Activated gamma-delta T cell treated with Interleukin-2 at 50 U/mL for 16 hours (primary cell): Measurements from ENCODE around the gene RNF38.
"Not testable (repeated sequence)": the region's sequence is repeated elsewhere in the genome, so short reads cannot be mapped to it uniquely, and the experiment has no call there.

ENCODE experiments used
- DNase-seq: peaks from one replicate; pipeline ENCODE4 v3.0.0-alpha.2; 2020

The RNF38 gene

DNA sequence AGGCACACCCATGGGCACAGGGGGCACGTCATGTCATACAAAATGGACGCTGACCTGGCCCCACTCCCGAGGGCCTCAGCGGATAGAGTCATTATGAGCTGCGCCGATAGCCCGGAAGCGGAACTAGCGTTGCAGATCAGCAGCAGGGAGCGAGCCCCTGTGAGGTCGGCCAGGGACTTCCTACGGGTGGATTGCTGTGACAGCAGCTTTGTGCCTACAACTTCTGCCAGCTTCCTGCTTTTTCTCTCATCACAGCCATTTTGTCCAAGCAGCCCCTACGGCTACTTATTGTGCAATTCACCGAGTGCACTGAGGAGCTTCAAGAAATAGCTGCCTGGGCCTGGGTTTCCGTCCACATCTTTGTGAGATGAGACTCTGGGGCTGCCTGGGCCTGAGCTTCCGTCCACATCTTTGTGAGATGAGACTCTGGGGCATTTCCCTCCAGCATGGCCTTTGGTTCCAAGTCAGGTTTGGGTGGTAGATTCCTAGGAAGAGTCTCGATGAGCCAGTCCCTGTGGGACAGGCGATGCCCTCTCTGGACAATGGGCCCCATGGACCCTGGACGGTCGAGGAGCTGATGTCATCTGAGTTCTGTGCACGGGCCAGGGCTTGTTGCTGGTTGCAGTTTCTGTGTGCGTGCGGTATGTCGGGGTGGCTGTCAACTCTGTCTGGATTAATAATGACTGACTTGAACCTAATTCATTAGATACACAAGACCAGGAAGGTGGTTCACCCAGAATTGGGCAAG, 74.8 kb downstream of the RNF38 start:
- no peak for DNase-seq

DNA sequence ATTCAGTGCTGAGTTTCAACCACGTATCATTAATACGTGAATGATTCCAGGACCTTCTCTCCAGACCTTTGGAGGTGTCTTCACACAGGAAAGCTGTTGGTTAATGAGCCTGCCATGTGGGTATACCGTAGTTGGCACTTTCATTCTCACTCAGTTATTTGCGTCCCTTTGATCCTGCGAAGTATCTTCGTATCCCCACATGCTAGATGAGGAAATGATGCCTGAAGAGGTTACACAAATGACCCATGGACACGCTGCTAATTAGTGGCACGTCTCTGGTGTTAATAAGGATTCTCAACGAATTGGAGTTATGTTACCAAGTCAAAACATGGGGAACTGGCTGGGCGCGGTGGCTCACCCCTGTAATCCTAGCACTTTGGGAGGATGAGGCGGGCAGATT, 76.1 kb downstream of the RNF38 start:
- DNase-seq, result no peak

DNA sequence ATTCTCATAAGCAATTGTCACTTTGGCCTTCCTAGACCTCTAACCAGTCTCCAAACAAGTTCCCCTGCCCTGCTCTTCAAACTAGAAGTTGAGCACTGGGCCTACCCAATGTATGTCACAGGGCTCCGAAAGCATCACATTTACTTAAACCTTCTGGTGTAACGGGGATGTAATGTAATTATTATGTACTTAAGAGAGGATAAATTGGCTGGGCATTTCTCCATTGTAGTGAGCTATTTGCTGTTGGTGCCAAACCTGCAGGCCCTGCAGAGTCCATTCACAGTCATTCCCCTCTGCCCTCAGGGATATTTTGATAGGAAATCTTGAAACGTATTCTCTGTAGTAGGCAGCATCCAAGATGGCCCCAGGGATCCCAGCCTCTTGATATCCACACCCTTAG, 77.6 kb downstream of the RNF38 start:
- DNase-seq, result no peak

DNA sequence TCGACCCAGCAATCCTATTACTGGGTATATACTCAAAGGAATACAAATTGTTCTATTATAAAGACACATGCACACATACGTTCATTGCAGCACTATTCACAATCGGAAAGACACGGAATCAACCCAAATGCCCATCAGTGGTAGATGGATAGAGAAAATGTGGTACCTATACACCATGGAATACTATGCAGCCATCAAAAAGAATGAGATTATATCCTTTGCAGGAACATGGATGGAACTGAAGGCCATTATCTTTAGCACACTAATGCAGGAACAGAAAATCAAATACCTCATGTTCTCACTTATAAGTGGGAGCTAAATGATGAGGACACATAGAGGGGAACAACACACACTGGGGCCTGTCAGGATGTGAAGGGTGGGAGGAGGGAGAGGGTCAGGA, 78.2 kb downstream of the RNF38 start:
- DNase-seq, result not testable (repeated sequence)

DNA sequence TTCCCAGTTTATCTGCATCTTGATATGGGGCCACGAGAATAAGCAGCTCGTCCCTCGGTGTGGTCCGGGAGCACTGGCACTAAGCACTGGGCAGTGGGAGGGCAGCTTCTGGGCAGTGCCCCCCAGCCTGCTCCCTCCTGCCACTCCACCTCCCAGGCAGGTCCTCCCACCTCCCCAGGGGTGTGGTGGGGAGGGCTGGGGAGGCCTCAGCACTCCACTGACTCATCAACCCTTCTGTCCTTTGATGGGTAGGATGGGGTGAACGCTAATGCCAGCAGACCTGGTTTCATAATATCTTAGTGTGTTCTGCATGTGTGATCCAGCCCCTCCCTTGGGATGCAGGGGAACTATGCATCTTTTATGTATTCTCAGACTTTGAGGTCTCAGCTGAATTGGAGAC, 79.6 kb downstream of the RNF38 start:
- no peak for DNase-seq

DNA sequence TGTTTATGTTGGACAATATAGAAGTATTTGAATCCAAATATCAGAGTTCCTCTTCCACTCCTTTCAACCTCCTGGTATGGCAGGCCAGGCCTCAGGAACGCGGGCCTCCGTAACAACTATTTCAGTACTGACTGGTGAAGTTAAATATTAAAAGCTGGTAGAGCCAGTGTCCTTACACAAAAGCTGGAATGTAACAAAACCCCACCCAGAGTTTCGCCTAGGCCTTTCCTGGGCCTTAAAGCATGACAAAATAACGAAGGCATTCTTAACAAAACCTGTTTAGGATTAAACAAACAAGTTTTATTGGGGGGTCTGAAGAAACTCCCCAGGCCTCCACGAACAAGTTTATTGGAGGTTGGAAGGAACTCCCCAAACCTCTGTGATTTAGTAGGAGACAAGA, 80.3 kb downstream of the RNF38 start:
- DNase-seq, result no peak

DNA sequence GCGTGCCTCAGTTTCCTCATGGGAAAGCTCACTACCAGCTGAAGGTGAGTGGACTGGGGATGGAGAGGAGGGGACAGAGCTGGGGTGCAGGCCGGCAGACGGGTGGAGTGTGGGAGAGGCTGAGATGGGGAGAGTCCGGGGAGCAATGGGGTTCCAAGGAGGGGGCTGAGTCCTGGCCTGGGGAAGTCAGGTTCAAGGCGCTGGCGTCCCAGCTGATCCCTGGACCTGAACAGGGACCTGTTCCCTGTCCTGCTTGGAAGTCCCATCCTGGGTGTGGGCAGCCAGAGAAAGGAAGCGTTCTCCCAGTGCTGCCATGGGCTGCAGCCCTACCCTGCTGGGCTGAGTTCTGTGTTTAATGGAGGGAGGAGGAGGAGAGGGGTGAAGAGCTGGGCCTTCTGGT, 80.9 kb downstream of the RNF38 start:
- DNase-seq, result no peak

DNA sequence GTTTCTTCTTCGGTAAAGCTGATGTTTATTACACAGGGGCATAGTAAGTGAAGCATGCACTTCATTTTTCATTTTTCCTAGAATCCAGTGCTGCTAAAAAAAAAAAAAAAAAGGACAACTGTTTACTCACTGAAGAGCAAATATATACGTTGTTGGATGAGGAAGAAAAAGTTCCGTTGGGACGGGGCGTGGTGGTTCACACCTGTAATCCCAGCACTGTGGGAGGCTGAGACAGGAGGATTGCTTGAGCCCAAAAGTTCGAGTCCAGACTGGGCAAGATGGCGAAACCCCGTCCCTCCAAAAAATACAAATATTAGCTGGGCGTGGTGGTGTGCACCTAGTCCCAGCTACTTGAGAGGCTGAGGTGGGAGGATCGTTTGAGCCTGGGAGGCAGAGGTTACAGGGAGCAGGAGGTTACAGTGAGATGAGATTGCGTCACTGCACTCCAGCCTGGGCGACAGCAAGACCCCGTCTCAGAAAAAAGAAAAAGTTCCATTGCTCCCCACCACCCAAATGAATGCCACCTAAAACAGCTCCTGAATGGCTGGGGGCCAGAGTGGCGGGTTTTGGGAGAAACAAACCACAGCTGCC, 81.8 kb downstream of the RNF38 start:
- DNase-seq, result no peak

DNA sequence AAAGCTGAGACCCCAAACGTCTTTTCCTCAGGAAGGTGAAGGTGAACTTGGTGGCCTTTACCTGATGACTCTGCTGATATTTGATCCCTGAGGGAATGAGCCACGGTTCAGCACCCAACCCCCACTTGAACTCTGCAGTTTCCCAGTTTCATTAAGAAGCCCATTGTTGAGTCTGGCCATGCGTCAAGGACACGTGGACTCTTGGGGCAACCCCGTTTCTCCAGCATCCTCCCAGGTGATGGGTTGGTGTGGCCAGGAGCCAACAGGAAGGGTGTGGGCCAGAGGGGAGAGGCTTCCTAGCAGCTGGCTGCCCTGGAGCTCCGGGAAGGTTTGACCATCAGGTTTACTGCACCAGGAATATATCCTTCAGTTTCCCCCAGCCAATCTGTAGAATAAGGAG, 82.3 kb downstream of the RNF38 start:
- DNase-seq, result no peak

DNA sequence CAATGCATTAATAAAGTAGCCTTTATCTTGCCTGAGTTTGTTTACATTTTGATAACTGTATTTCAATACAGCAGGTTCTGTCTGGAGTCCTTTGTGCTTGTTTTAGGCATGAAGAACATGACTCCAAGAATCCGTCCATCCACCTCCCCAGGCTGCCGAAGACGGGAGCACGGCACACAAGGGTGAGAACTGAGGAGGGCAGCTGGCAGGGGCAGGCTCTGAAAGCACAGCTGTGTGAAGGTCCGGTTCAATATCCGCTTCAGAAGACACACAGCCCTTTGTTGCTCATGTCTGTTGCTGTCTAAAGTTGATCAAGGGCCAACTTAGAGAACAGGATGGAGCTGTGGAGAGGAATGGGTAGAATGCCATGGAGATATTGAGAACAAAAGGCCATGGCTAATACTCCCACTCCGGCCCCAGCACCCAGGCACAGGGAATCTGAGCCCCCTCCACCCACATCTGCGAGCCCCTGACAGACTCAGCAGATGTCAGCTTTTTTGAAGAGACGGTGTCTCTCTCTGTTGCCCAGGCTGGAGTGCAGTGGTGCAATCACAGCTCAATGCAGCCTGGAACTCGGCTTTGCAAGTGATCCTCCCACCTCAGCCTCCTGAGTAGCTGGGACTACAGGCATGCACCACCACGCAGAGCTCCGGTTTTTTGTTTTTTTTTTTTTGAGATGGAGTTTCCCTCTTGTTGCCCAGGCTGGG, 83.3 kb downstream of the RNF38 start:
- DNase-seq, result no peak

DNA sequence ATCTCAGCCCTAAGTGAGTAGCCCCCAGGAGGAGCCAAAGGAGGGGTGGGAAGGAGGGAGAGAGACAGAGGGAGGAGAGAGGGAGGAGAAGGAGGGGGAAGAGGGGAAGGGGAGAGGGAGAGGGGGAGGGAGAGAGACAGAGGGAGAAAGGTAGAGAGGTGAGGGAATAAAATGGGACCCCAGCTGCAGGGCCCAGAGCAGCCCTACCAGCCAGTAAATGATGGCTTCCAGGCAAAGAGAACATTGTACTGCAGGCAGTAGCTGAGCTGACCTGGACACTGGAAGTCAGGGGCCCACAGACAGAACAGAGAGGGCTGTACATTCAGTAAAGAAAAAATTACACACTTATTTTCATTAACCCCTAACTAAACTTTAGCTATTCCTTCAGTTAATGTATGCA, 84.0 kb downstream of the RNF38 start:
- DNase-seq, result no peak

DNA sequence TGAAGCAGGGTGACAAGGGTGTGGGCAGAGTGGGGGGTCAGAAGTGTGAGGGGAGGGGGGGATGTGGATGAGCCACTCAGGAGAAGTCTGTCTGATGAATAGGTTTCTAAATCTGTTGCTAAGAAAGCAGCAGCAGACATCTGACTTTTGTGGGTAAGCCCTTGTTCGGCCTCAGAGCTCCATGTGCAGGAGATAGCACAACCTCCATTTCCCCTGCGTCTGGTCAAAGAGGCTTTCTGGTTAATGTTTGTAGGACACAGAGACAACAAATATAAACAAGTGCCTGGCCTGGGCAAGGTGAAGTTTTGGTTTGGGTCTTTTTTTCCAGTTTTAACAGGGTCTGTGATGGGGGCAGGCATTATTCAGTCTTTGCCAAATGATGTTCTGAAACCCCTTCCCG, 84.8 kb downstream of the RNF38 start:
- no peak for DNase-seq

DNA sequence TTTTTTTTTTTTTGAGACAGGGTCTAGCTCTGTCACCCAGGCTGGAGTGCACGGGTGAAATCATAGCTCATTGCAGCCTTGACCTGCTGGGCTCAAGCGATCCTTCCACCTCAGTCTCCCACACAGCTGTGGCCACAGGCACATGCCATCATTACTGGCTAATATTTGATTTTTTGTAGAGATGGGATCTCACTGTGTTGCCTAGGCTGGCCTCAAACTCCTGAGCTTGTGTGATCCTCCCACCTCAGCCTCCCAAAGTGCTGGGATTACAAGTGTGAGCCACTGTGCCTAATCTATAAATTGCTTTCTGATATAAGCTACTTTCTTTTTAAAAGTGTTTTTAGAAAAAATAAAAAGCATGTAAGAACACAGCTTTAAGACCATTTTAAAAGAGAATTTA, 85.3 kb downstream of the RNF38 start:
- no peak for DNase-seq

DNA sequence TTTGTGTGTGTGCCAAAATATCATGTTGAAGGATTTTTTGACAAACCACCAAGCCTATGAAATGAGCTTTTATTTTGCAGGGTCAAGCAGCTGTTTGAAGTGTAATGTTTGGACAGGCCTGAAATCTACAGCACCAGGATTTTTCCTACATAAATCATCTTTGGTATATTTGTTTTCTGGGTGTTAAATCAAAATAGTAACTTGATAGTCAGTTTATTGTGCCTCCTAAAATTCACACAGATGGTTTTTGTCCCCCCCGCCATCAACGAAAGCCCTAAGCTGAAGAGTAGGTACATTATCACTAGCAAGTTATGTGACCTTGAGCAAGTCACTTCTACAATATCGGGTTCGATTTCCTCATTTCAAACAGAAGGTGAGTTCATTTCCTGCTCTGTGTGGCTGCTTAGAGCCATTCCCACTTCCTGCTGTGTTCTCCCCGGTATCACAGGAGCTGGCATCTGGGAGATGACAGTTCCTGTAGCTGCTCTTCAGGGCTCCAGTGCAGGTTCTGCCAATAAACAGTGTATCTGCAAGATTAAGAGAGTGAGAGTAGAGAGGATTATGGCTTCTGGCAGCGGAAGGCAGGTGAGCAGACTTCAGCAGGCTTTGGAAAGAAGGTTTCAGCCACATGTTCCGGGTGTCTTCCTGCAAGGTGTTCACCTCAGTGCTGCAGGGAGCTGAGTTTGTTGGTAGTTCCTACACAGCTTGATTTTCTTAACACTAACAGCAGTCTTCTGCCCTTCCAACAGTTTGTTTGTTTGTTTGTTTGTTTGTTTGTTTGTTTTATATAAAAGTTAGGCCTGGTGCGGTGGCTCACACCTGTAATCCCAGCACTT, 93.4 kb downstream of the RNF38 start:
- no peak for DNase-seq

DNA sequence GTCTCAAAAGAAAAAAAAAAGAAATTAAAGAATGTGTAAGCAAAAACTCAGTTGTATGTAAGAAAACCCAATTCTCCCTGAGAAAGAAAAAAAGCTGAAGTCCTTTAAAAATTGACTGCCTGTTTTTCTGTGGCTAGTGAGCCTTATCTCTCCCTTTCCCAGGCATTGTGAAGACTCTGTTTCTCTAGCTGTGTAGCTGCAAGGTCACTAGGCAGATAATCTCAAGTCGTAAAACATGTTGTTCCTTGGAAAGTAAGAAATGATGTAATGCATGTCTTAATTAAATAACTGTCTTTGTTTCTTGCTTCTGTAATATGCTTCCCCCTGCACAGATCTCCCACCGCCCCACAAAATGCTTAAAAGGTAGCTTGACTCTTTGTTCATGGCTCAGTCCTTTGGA, 95.7 kb downstream of the RNF38 start:
- DNase-seq, result not testable (repeated sequence)

DNA sequence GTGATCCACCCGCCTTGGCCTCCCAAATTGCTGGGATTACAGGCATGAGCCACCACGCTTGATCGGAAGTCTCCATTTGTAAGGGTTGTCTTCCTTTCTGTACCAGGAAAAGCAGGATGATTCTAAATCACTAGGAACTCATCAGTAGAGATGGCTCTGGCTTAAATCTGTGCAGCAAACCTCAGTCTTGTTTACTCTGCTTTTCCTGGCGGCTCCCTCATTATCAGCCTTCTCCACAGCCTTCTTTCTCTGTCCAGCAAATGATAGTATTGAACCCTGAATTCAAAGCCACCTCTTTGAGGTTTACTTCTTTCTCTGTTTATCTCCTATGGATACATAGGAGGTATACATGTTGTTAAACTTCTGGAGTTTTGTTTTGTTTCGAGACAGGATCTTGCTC, 98.8 kb downstream of the RNF38 start:
- DNase-seq, result no peak

DNA sequence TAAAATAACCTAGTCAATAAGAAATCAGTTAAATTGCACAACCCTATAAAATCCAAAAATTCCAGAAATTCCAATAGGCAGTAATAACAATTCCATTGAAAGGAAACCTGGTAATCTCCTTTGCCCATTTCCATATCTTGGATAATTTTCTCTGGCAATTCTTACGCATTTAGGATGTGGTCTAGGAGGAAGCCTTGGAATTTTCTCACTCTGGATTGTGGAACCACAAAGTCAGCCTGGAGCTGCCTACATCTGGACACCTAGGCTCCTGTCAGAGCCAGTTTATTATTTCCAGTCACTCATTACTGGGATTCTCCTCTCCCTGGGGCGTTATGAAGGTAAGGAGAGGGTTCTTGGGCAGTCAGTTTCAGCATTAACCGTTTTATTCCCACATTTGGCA, 101.5 kb downstream of the RNF38 start:
- no peak for DNase-seq

DNA sequence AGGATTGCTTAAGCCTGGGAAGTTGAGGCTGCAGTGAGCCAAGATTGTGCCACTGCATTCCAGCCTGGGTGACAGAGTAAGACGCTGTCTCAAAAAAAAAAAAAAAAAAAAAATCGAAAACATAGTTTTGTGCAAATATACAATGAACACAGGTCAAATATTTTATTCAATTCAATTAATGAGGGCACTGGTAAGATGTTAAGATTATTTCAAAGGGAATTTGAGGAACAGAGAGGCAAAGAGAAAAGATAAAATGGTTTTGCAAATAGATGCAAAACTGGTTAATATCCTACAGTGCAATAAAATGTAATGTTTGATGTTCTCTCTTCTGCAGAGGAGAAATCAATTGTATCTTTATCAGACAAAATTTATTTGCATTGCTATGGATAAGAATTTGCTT, 102.3 kb downstream of the RNF38 start:
- DNase-seq, result no peak

DNA sequence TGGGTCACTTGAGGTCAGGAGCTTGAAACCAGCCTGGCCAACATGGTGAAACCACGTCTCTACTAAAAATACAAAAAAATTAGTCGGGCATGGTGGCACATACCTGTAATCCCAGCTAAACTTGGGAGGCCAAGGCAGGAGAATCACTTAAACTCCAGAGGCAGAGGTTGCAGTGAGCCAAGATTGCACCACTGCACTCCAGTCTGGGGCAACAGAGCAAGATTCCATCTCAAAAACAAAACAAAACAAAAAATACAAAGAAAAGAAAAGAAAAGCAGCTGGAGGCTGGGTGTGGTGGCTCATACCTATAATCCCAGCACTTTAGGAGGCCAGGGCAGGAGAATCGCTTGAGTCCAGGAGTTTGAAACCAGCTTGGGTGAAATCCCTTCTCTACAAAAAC, 105.1 kb downstream of the RNF38 start:
- not testable (repeated sequence) for DNase-seq

DNA sequence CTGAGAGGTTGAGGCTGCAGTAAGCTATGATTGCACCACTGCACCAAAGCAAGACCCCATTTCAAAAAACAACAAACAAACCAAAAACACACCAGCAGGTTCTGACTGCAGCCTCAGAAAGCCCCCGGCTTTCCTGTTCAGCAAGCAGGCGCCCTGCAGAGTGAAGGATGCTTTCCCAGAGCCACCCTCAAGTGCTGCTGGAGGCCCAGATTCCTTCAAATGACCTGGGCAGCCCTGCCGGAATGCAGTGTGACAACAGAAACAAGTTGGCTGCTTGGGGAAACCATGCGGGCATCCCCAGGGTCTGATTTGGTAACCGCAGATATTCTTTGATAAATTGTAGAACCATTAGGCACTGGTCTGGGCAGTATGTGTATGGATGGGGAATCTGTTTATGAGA, 106.2 kb downstream of the RNF38 start:
- DNase-seq, result no peak

DNA sequence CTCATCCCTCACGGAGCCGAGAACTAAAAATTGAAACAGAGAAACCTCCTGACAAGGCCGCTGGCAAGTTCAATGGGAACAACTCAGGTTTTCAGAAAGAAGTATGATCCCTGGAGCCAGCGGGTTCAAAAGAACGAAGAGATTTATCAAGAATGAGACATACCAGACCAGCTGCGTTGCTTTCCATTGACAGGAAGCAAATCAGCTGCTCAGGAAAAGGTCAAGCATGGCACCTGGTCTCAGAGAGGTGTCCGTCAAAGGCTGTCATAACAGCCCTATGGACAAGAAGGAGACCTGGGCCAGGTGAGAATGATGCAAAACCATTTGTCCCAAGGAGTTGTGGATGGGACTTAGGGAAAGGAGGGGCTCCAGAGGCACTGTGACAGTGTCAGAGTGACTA, 106.9 kb downstream of the RNF38 start:
- no peak for DNase-seq

DNA sequence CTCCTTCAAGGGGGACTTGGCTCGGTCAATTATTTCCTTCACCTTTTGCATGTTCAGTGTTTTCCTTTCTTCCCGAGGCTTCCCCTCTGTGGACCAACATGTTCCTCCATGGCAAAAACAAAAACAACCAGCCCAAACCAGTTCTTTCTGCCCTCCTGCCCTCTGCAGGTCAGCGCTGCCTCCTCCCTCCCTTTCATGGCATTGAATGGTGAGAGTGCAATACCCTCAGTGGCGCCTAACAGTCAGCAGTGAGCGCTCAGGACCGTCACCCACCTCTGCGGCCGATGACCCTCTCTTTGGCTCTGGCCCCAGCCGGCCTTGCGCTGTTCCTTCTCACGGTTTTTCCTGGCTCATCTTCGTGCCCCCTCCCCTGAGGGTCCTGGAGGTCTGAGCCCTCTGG, 107.4 kb downstream of the RNF38 start:
- no peak for DNase-seq

DNA sequence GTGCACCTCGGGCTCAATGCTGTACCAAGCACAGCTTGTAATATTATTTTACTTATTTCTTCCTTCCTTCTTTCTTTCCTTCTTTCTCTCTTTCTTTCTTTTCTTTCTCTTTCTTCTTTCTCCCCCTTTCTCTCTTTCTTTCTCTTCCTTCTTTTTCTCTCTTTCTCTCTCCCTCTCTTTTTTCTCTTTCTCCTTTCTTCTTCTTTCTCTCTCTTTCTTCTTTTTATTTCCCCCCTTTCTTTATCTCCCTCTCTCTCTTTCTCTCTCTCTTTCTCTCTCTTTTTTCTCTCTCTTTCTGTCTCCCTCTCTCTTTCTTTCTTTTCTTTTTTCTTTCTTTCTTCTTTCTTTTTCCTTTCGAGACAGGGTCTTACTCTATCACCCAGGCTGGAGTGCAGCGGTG, 109.1 kb downstream of the RNF38 start:
- DNase-seq, result no peak
